SK-N-SH (cell line): ENCODE measurements around the gene SLC32A1. TPM values are rescaled to one million over a fixed set of nuclear protein-coding genes. Genes with fewer than 3 reads are reported as not detected.

Source experiments
- CTCF ChIA-PET: fragments of 300-600, 350-600 bp; formaldehyde crosslinking; extraction: SDS; loops from one replicate; lab custom pipeline; 2021; lab: Yijun Ruan, JAX
- POLR2A ChIA-PET: fragments of 350-600 bp; sonication (Branson Sonifier 250); formaldehyde crosslinking; extraction: SDS; loops from one replicate; lab custom pipeline; 2020; ENCODE audit warnings: antibody characterized with exemption, inconsistent platforms; lab: Yijun Ruan, JAX
- DNase-seq: peaks from one replicate; pipeline ENCODE4 v3.0.0; 2012
- H2AFZ ChIP-seq: fragments of 200-600 bp; sonication (generic); 2 replicates; pipeline ENCODE4 v1.8.1; 2016; ENCODE audit warnings: antibody characterized with exemption, mild to moderate bottlenecking, low read depth
- H3F3A ChIP-seq: fragments of 200-600 bp; sonication (generic); replicated peaks from 2 replicates; pipeline ENCODE3; 2016; ENCODE audit warnings: antibody characterized with exemption, mild to moderate bottlenecking; ENCODE audit not compliant: insufficient read depth
- H3K27ac ChIP-seq, 2 experiments: fragments of 200-500 bp in 1 of 2; fragments of 200-600 bp in 1 of 2; sonication (Bioruptor generic) in 1 of 2; sonication (generic), shearing (Covaris generic) in 1 of 2; 2 replicates each; pipeline versions ENCODE4 v1.5.1 to v1.6.1; 2014 to 2016; ENCODE audit warnings: low read depth in 2 of 2, inconsistent platforms in 1 of 2, low read length in 1 of 2, mild to moderate bottlenecking in 1 of 2, mixed read lengths in 1 of 2
- H3K27me3 ChIP-seq: fragments of 200-600 bp; sonication (generic), shearing (Covaris generic); 2 replicates; pipeline ENCODE4 v1.6.1; 2016; ENCODE audit warnings: mixed run types; ENCODE audit not compliant: insufficient read depth
- H3K36me3 ChIP-seq, 2 experiments: fragments of 200-500 bp in 1 of 2; fragments of 200-600 bp in 1 of 2; sonication (Bioruptor generic) in 1 of 2; sonication (generic) in 1 of 2; replicated peaks in 1 of 2; 2 replicates each; pipeline versions ENCODE3 to v1.5.1; 2014 to 2016; ENCODE audit warnings: low read length in 1 of 2, mild to moderate bottlenecking in 1 of 2; ENCODE audit not compliant: insufficient read depth in 2 of 2, control insufficient read depth in 1 of 2
- H3K4me1 ChIP-seq, 2 experiments: fragments of 200-500 bp in 1 of 2; fragments of 200-600 bp in 1 of 2; sonication (Bioruptor generic) in 1 of 2; sonication (generic), shearing (Covaris generic) in 1 of 2; 2 replicates each; pipeline versions ENCODE4 v1.5.1 to v1.6.1; 2014 to 2016; ENCODE audit warnings: low read depth in 1 of 2, low read length in 1 of 2, mixed run types in 1 of 2; ENCODE audit not compliant: insufficient read depth in 2 of 2, control insufficient read depth in 1 of 2
- H3K4me2 ChIP-seq: fragments of 200-600 bp; sonication (generic), shearing (Covaris generic); 2 replicates; pipeline ENCODE4 v1.6.1; 2017; ENCODE audit warnings: mixed run types
- H3K4me3 ChIP-seq, 2 experiments: fragments of 200-500 bp in 1 of 2; fragments of 200-600 bp in 1 of 2; sonication (Bioruptor generic) in 1 of 2; sonication (generic), shearing (Covaris generic) in 1 of 2; 2 replicates each; pipeline versions ENCODE4 v1.5.1 to v1.8.1; 2014 to 2016; ENCODE audit warnings: low read depth in 2 of 2, inconsistent platforms in 1 of 2, low read length in 1 of 2, mild to moderate bottlenecking in 1 of 2, mixed read lengths in 1 of 2, moderate library complexity in 1 of 2
- H3K79me2 ChIP-seq: fragments of 200-600 bp; sonication (generic); 2 replicates; pipeline ENCODE4 v1.8.1; 2017; ENCODE audit warnings: mild to moderate bottlenecking; ENCODE audit not compliant: insufficient read depth
- H3K9ac ChIP-seq: fragments of 200-600 bp; sonication (generic); 2 replicates; pipeline ENCODE4 v1.6.1; 2017; ENCODE audit warnings: mixed run types
- H3K9me2 ChIP-seq: fragments of 200-600 bp; sonication (generic); 2 replicates; pipeline ENCODE4 v1.6.1; 2017; ENCODE audit warnings: mixed run types
- H3K9me3 ChIP-seq: fragments of 200-600 bp; sonication (generic); 2 replicates; pipeline ENCODE4 v1.6.1; 2017; ENCODE audit warnings: mixed run types, mild to moderate bottlenecking, moderate library complexity
- H4K20me1 ChIP-seq: fragments of 200-600 bp; sonication (generic); 2 replicates; pipeline ENCODE4 v1.6.1; 2017; ENCODE audit warnings: mild to moderate bottlenecking, mixed run types; ENCODE audit not compliant: insufficient read depth
- GABPA ChIP-seq: IDR thresholded peaks from 2 replicates; pipeline ENCODE4 v1.4.0; 2012; ENCODE audit warnings: low read depth, mild to moderate bottlenecking
- GATA2 ChIP-seq: sonication (generic); formaldehyde crosslinking; IDR thresholded peaks from 2 replicates; pipeline ENCODE4 v1.5.0; 2020; ENCODE audit warnings: mild to moderate bottlenecking, missing genetic modification reagents
- IRF3 ChIP-seq: fragments of 150-350 bp; IDR thresholded peaks from 2 replicates; pipeline ENCODE4 v1.6.1; 2016; ENCODE audit warnings: mild to moderate bottlenecking, low read depth, low read length
- MAX ChIP-seq: IDR thresholded peaks from 2 replicates; pipeline ENCODE4 v1.4.0; 2012; ENCODE audit warnings: low read depth
- NFIC ChIP-seq: IDR thresholded peaks from 2 replicates; pipeline ENCODE4 v1.4.0; 2012; ENCODE audit warnings: borderline replicate concordance
- NRF1 ChIP-seq: IDR thresholded peaks from 2 replicates; pipeline ENCODE4 v1.6.1; 2012; ENCODE audit warnings: low read depth, mild to moderate bottlenecking, low read length
- PBX3 ChIP-seq: IDR thresholded peaks from 2 replicates; pipeline ENCODE4; 2012
- RAD21 ChIP-seq: IDR thresholded peaks from 2 replicates; pipeline ENCODE4 v1.6.1; 2012; ENCODE audit warnings: mild to moderate bottlenecking, low read length
- RCOR1 ChIP-seq: fragments of 150-350 bp; IDR thresholded peaks from 2 replicates; pipeline ENCODE4 v1.6.1; 2017; ENCODE audit warnings: antibody characterized with exemption, low read length
- SIN3A ChIP-seq: IDR thresholded peaks from 2 replicates; pipeline ENCODE4 v1.6.1; 2012; ENCODE audit warnings: low read depth, mild to moderate bottlenecking, low read length, moderate library complexity, borderline replicate concordance
- SMC3 ChIP-seq: IDR thresholded peaks from 2 replicates; pipeline ENCODE4 v1.6.1; 2012; ENCODE audit warnings: low read depth, low read length, improper control_type of control experiment
- TCF12 ChIP-seq: IDR thresholded peaks from 2 replicates; pipeline ENCODE4 v1.4.0; 2012
- TEAD4 ChIP-seq: IDR thresholded peaks from 2 replicates; pipeline ENCODE4 v1.4.0; 2012; ENCODE audit warnings: mild to moderate bottlenecking, borderline replicate concordance; ENCODE audit not compliant: insufficient read depth
- USF1 ChIP-seq: IDR thresholded peaks from 2 replicates; pipeline ENCODE4 v1.4.0; 2012; ENCODE audit warnings: low read depth, borderline replicate concordance
- ZBTB33 ChIP-seq: IDR thresholded peaks from 2 replicates; pipeline ENCODE4 v1.4.0; 2012; ENCODE audit warnings: low read depth, borderline replicate concordance
- WGBS: methylation state at CpG from one replicate; pipeline ENCODE4 v1.1.6; 2017; ENCODE audit warnings: low lambda C conversion rate; 5-methylcytosine and 5-hydroxymethylcytosine counted together
- polyA plus RNA-seq, 3 experiments: library from polyadenylated mRNA; depleted of rRNA; stranded (reverse); fragments of >200 nt; gene quantifications; 2 replicates each; pipeline ENCODE4 v1.2.3, GENCODE V29; 2012

SLC32A1 gene
- polyA plus RNA-seq, 1 of the 3 experiments (the other 2 are of a cell fraction): not detected

GRCh38 chr20:38728191-38728781, 4.0 kb downstream of the SLC32A1 start:
- H3K27me3 ChIP-seq: peaks cover 94% of the 10 kb centered on the region
- peak; percentile 26 for DNase-seq
- no peaks in the 10 kb centered on the region for H4K20me1 ChIP-seq
- no peak overlapping the region for H3K4me3 ChIP-seq
- no peaks in the 10 kb centered on the region for H3K79me2 ChIP-seq
- no peak overlapping the region for H3K4me2 ChIP-seq
- 47% methylated on average over 50 of the region's 56 CpGs for WGBS
- H3K9ac ChIP-seq: no peak overlapping the region
- no peaks in the 10 kb centered on the region for H3K36me3 ChIP-seq
- TF ChIP-seq RCOR1 (no peak), IRF3 (no peak), ZBTB33 (no peak), TCF12 (no peak), PBX3 (no peak), SIN3A (no peak), TEAD4 (no peak)
- no peak overlapping the region for H2AFZ ChIP-seq
- H3K9me3 ChIP-seq: no peaks in the 10 kb centered on the region
- H3K4me1 ChIP-seq: peaks cover 0 to 28% of the 10 kb centered on the region in 2 experiments; a peak in 2 of 4 replicates
- POLR2A ChIA-PET: no interaction called here
- H3K9me2 ChIP-seq: no peaks in the 10 kb centered on the region
- H3F3A ChIP-seq: no peaks in the 10 kb centered on the region
- H3K27ac ChIP-seq: no peak overlapping the region
- CTCF ChIA-PET: interaction anchor here (0.8 to 14.6 kb wide), 11 partner anchors 13 to 181 kb away, joined by 3 to 510 read pairs (median 10); partner anchors contain the start of gene ACTR5

- H3K9ac ChIP-seq: no peak overlapping the region
- no peaks in the 10 kb centered on the region for H4K20me1 ChIP-seq
- no peak overlapping the region for H3K4me3 ChIP-seq
- no peak overlapping the region for H3K27ac ChIP-seq
- H3K9me2 ChIP-seq: no peaks in the 10 kb centered on the region
- ChIA-PET POLR2A (no interaction called here), CTCF (interaction anchor here (0.8 to 14.6 kb wide), 14 partner anchors 14 to 226 kb away, joined by 3 to 510 read pairs (median 3); partner anchors contain the start of gene ACTR5)
- DNase-seq: peak; percentile 56
- WGBS: 12% methylated on average over 39 of the region's 41 CpGs
- no peaks in the 10 kb centered on the region for H3F3A ChIP-seq
- no peak overlapping the region for H2AFZ ChIP-seq
- H3K4me1 ChIP-seq: peaks cover 0 to 26% of the 10 kb centered on the region in 2 experiments; a peak in 2 of 4 replicates
- H3K4me2 ChIP-seq: no peak overlapping the region
- peaks cover 94% of the 10 kb centered on the region for H3K27me3 ChIP-seq
- no peaks in the 10 kb centered on the region for H3K36me3 ChIP-seq
- H3K9me3 ChIP-seq: no peaks in the 10 kb centered on the region
- no peaks in the 10 kb centered on the region for H3K79me2 ChIP-seq
- TF ChIP-seq RAD21 (no peak), MAX (no peak), GABPA (no peak), SMC3 (no peak), GATA2 (CRISPR knock-in tag) (no peak), USF1 (no peak), NFIC (no peak), IRF3 (no peak), NRF1 (no peak)
Observed at GRCh38 chr20:38728911-38729642, 4.8 kb downstream of the SLC32A1 start.
